Spleen (tissue), 11 donors: ENCODE measurements around the gene ST3GAL4. TPM values are rescaled to one million over a fixed set of nuclear protein-coding genes. Genes with fewer than 3 reads are reported as not detected.

Experiments
- DNase-seq: peaks from one replicate; pipeline ENCODE4 v3.0.0-alpha.2; 2020
- H3K27ac ChIP-seq, 8 donors: fragments of 200-600 bp; sonication (generic) in 7 of 8; 1 replicate in 4 of 8; 2 replicates in 4 of 8; pipeline versions ENCODE4 v1.5.0 to v1.8.0; 2016 to 2021; ENCODE audit warnings: inconsistent platforms in 4 of 8, mild to moderate bottlenecking in 4 of 8, moderate library complexity in 1 of 8
- H3K27me3 ChIP-seq, 7 donors: fragments of 200-600 bp; sonication (generic) in 6 of 7; replicated peaks in 1 of 7; 1 replicate in 4 of 7; 2 replicates in 3 of 7; pipeline versions ENCODE4 v1.5.0 to v1.8.0; 2016 to 2021; ENCODE audit warnings: inconsistent platforms in 3 of 7, mild to moderate bottlenecking in 1 of 7
- H3K36me3 ChIP-seq, 6 donors: fragments of 200-600 bp; sonication (generic) in 5 of 6; 1 replicate in 4 of 6; 2 replicates in 2 of 6; pipeline versions ENCODE4 v1.5.0 to v1.8.0; 2016 to 2021; ENCODE audit warnings: inconsistent platforms in 2 of 6
- H3K4me1 ChIP-seq, 6 donors: fragments of 200-600 bp; sonication (generic) in 5 of 6; 1 replicate in 3 of 6; 2 replicates in 3 of 6; pipeline versions ENCODE4 v1.5.0 to v1.8.0; 2016 to 2021; ENCODE audit warnings: inconsistent platforms in 3 of 6
- H3K4me3 ChIP-seq, 8 donors: fragments of 200-600 bp; sonication (generic) in 7 of 8; 1 replicate in 4 of 8; 2 replicates in 4 of 8; pipeline versions ENCODE4 v1.5.0 to v1.8.0; 2016 to 2021; ENCODE audit warnings: inconsistent platforms in 4 of 8, mild to moderate bottlenecking in 4 of 8, moderate library complexity in 2 of 8
- H3K9me3 ChIP-seq, 8 donors: fragments of 200-600 bp; sonication (generic) in 7 of 8; 1 replicate in 4 of 8; 2 replicates in 4 of 8; pipeline versions ENCODE4 v1.5.0 to v1.8.0; 2016 to 2021; ENCODE audit warnings: inconsistent platforms in 4 of 8
- POLR2A ChIP-seq, 3 donors: fragments of 450-650 bp; IDR thresholded peaks; one replicate each; pipeline ENCODE4 v1.5.1; 2017; ENCODE audit warnings: antibody characterized with exemption in 3 of 3, mild to moderate bottlenecking in 1 of 3
- POLR2AphosphoS5 ChIP-seq, 3 donors: sonication (generic); formaldehyde crosslinking; IDR thresholded peaks; one replicate each; pipeline ENCODE4 v1.5.1; 2017; ENCODE audit warnings: antibody characterized with exemption in 3 of 3
- WGBS, 5 donors: extraction: QIAGEN DNeasy Blood & Tissue Kit in 3 of 5; methylation state at CpG; one replicate each; pipeline versions ENCODE4 v1.1.5 to v1.1.7; 2013 to 2018; 5-methylcytosine and 5-hydroxymethylcytosine counted together
- intact Hi-C: fragments of 100-400 bp; cut with DNase I; formaldehyde crosslinking; loops from one replicate; pipeline ENCODE4 v1.15.0; 2023; ENCODE audit warnings: low total_unique reads
- polyA plus RNA-seq, 3 donors: library from polyadenylated mRNA; stranded (reverse); fragments of 200-250 nt; gene quantifications; one replicate each; pipeline ENCODE4 v1.2.1, GENCODE V29; 2013
- total RNA-seq, 7 donors: library from RNA; depleted of rRNA in 3 of 7; stranded (reverse); fragments of >200 nt in 3 of 7; fragmentation: NEBNext Ultra II Directional in 4 of 7; extraction: Animal tissue kit (Norgen Biotek cat#: 25700) in 4 of 7; gene quantifications; one replicate each; pipeline versions ENCODE4 v1.1.0 to v1.2.1, GENCODE V29; 2016 to 2021
- TF ChIP-seq, protein P1 (sequence below), 11 experiments: fragments of 200-600 bp in 7 of 11; fragments of 450-650 bp in 4 of 11; sonication (generic) in 4 of 11; IDR thresholded peaks in 8 of 11; conservative IDR thresholded peaks in 3 of 11; 1 replicate in 7 of 11; 2 replicates in 4 of 11; pipeline versions ENCODE4 v1.4.0 to v1.8.0; 2016 to 2021; ENCODE audit warnings: antibody characterized with exemption in 11 of 11, inconsistent platforms in 4 of 11, mild to moderate bottlenecking in 1 of 11
- donor health status: healthy with polysubstance abuse.
- donor health status: DM: no; HTN: no; CAD: no; lungs with moderate emphysema.
- donor health status: DM: no; HTN: no; CAD: no.
- donor health status: Bipolar disorder and iron deficiency.
- donor health status: healthy.
- donor health status: DM: no; HTN: no; CAD: no.
- donor health status: DM: yes; HTN: yes; CAD: no.

Gene ST3GAL4
- total and polyA plus RNA-seq, 10 donors, result 12.8 to 102 (median 47.4) TPM

DNA sequence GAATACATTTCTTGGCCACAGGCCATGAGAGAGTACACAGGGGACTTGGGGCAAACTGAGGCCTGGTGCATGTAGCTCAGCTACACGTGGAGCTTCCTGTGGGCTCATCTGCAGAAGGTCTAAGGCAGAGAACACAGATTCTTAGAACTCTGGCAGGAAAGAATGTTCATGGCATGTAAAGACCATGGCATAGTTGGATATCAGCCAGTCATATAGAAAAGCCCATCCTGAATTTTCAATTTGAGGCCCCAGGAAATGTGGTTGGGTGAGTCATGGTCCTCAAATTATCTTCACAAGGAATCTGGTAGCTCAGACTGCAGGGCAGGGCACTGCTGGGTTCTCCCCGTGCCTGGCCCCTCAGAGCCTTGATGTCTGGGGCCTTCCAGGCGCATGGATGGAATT is 13.7 kb upstream of the ST3GAL4 start:
- no peak for TF ChIP-seq POLR2A (IDR thresholded peaks at IDR 0.05)
- TF ChIP-seq, protein P1, sequence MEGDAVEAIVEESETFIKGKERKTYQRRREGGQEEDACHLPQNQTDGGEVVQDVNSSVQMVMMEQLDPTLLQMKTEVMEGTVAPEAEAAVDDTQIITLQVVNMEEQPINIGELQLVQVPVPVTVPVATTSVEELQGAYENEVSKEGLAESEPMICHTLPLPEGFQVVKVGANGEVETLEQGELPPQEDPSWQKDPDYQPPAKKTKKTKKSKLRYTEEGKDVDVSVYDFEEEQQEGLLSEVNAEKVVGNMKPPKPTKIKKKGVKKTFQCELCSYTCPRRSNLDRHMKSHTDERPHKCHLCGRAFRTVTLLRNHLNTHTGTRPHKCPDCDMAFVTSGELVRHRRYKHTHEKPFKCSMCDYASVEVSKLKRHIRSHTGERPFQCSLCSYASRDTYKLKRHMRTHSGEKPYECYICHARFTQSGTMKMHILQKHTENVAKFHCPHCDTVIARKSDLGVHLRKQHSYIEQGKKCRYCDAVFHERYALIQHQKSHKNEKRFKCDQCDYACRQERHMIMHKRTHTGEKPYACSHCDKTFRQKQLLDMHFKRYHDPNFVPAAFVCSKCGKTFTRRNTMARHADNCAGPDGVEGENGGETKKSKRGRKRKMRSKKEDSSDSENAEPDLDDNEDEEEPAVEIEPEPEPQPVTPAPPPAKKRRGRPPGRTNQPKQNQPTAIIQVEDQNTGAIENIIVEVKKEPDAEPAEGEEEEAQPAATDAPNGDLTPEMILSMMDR (IDR thresholded peaks at IDR 0.05 in 8 of 11, conservative IDR thresholded peaks at IDR 0.05 in 3 of 11), result no peak
- peak overlapping the region in 6 of 8 donors; percentile 19 to 67 (median 40) for H3K27ac ChIP-seq
- peaks cover 11 to 83% (median 49%) of the 10 kb centered on the region in 6 donors for H3K4me1 ChIP-seq
- no peaks in the 10 kb centered on the region for H3K9me3 ChIP-seq
- 39 to 63% (median 59%) methylated on average over 3 of the region's 3 CpGs for WGBS, 5 donors
- H3K27me3 ChIP-seq, result no peaks in the 10 kb centered on the region
- intact Hi-C loops, result no loop called here
- peak; percentile 27 for DNase-seq
- no peak overlapping the region for H3K4me3 ChIP-seq
- peaks cover 0 to 100% (median 63%) of the 10 kb centered on the region in 6 donors for H3K36me3 ChIP-seq

DNA sequence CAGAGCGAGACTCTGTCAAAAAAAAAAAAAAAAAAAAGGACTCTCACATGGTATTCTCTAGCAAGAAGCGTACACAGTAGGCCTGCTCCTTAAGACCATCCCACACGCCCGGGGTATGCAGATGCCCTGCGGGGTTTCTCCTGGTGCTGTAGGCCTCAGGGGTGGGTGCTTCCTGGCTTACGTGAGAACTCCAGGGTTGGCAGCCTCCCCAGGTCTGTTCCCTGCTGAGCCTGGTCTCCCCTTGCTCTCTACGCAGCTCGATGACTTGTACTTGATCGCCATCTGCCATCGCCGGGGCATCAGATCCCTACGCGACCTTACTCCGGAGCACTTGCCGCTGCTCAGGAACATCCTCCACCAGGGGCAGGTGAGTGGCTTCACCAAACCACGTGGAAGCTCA is 12.4 kb upstream of the ST3GAL4 start:
- Histone ChIP-seq H3K9me3 (no peaks in the 10 kb centered on the region), H3K4me1 (peaks cover 2 to 83% (median 51%) of the 10 kb centered on the region in 6 donors), H3K4me3 (no peak overlapping the region), H3K36me3 (peaks cover 0 to 100% (median 67%) of the 10 kb centered on the region in 6 donors), H3K27ac (no peak overlapping the region), H3K27me3 (no peaks in the 10 kb centered on the region)
- intact Hi-C loops, result no loop called here
- WGBS, 5 donors, result 93 to 98% (median 95%) methylated on average over 15 to 16 of the region's 16 CpGs
- TF ChIP-seq, protein P1 (IDR thresholded peaks at IDR 0.05 in 8 of 11, conservative IDR thresholded peaks at IDR 0.05 in 3 of 11), result no peak
- TF ChIP-seq POLR2A (IDR thresholded peaks at IDR 0.05) (no peak), POLR2AphosphoS5 (IDR thresholded peaks at IDR 0.05) (no peak)
- peak; percentile 59 for DNase-seq

DNA sequence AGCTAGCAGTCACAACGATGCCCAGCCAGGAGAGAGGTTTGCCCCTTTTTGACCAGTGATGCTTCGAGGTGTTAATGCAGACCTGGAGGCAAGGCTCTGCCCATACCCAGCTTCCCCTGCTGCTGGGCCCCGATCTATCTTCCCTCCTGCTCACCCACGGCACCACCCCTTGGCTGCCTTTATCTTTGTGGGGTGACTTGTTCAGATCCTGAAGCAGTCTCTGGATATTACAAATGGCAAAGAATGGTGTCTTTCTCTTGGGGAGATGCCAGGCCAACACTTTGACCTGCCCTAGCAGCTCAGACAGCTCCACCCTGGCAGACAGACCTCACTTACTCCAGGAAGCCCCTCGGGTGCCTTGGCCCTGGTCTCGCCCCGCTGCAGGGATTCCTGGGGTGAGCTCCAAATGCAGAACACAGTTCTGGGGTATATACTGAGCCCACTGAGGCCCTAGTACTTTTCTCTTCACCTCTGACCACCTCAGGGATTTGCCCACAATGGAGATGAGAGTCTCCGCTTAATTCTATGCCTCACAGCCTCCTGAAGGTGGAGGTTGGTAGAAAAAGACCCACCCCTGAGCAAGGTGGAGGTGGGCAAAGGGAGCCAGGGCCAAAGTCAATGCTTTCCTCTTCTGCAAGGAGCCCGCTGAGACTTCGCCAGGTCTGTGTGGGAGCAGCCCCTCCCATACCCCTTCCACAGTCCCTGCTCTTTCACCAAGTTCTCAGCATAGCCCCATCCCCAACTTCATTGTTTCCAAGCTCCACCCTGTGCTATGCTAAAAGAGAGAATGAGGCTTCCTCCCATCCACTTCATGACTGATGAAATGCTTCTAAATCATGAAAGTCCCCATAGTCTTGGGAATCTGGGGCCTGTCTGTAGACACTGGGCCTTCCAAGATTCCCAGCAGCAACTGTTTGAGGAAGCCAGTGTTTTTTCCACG is 11.1 kb upstream of the ST3GAL4 start:
- H3K4me1 ChIP-seq, result peaks cover 10 to 86% (median 59%) of the 10 kb centered on the region in 6 donors
- peaks cover 0 to 94% (median 55%) of the 10 kb centered on the region in 6 donors for H3K36me3 ChIP-seq
- H3K4me3 ChIP-seq, result no peak overlapping the region
- peak; percentile 54 for DNase-seq
- intact Hi-C loops, result no loop called here
- H3K27me3 ChIP-seq, result no peaks in the 10 kb centered on the region
- no peaks in the 10 kb centered on the region for H3K9me3 ChIP-seq
- peak overlapping the region in 6 of 8 donors; percentile 86 to 92 (median 90) for H3K27ac ChIP-seq
- 85 to 92% (median 87%) methylated on average over 11 of the region's 11 CpGs for WGBS, 5 donors
- no peak for TF ChIP-seq POLR2AphosphoS5 (IDR thresholded peaks at IDR 0.05)
- TF ChIP-seq POLR2A (IDR thresholded peaks at IDR 0.05), result no peak
- TF ChIP-seq, protein P1 (IDR thresholded peaks at IDR 0.05 in 8 of 11, conservative IDR thresholded peaks at IDR 0.05 in 3 of 11), result no peak

DNA sequence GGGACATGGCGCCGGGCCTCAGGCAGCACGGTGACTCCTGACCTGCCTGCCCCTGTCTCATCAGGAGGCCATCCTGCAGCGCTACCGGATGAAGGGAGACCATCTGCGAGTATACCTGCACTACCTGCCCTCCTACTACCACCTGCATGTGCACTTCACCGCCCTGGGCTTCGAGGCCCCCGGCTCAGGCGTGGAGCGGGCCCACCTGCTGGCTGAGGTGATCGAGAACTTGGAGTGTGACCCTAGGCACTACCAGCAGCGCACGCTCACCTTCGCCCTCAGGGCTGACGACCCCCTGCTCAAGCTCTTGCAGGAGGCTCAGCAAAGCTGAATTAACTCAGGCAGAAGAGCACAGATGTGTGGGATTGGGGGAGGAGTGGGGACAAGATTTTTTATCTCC is 10.2 kb upstream of the ST3GAL4 start:
- H3K4me3 ChIP-seq, result peak overlapping the region in 1 of 8 donors; percentile 50
- intact Hi-C loops, result no loop called here
- no peaks in the 10 kb centered on the region for H3K27me3 ChIP-seq
- peak in 2 of 3 donors; percentile 14 to 48 for TF ChIP-seq POLR2AphosphoS5 (IDR thresholded peaks at IDR 0.05)
- TF ChIP-seq POLR2A (IDR thresholded peaks at IDR 0.05), result no peak
- TF ChIP-seq, protein P1 (IDR thresholded peaks at IDR 0.05 in 8 of 11, conservative IDR thresholded peaks at IDR 0.05 in 3 of 11), result no peak
- DNase-seq, result peak; percentile 82
- peaks cover 10 to 85% (median 58%) of the 10 kb centered on the region in 6 donors for H3K4me1 ChIP-seq
- WGBS, 5 donors, result 92 to 95% (median 94%) methylated on average over 10 to 16 of the region's 16 CpGs
- peaks cover 0 to 86% (median 48%) of the 10 kb centered on the region in 6 donors for H3K36me3 ChIP-seq
- H3K9me3 ChIP-seq, result no peaks in the 10 kb centered on the region
- H3K27ac ChIP-seq, result peak overlapping the region; percentile 66 to 92 (median 88)
